ENCODE measurements around the gene FOXC2.
A peak's percentile ranks its signal among the peaks of the same experiment; 100 is the strongest.

Gene FOXC2

GRCh38 chr16:86566601-86566965 is at the start of gene FOXC2:
FOXC2 (plus strand) TSS chr16:86566829; CDS start chr16:86567336, 507 bp downstream.
- peak; percentile 33 for DNase-seq (ENCODE audit: low spot score)

- DNase-seq (ENCODE audit: low spot score) = no peak
Observed at GRCh38 chr16:86517033-86517432, 49.6 kb upstream of the FOXC2 start.

GRCh38 chr16:86517652-86518258 is 48.9 kb upstream of the FOXC2 start:
- peak; percentile 38 for DNase-seq (ENCODE audit: low spot score)

- DNase-seq (ENCODE audit: low spot score) = no peak
Observed at GRCh38 chr16:86519007-86519648, 47.5 kb upstream of the FOXC2 start.

GRCh38 chr16:86519649-86520316 is 46.8 kb upstream of the FOXC2 start:
- DNase-seq (ENCODE audit: low spot score) = peak; percentile 42

- DNase-seq (ENCODE audit: low spot score) = no peak
Observed at GRCh38 chr16:86520317-86521210, 46.1 kb upstream of the FOXC2 start.

GRCh38 chr16:86521236-86522197 is 45.1 kb upstream of the FOXC2 start:
- no peak for DNase-seq (ENCODE audit: low spot score)

- no peak for DNase-seq (ENCODE audit: low spot score)
Observed at GRCh38 chr16:86522634-86523033, 44.0 kb upstream of the FOXC2 start.

- DNase-seq (ENCODE audit: low spot score) = no peak
Observed at GRCh38 chr16:86523166-86523740, 43.4 kb upstream of the FOXC2 start.

- no peak for DNase-seq (ENCODE audit: low spot score)
Observed at GRCh38 chr16:86524029-86524428, 42.6 kb upstream of the FOXC2 start.

- DNase-seq (ENCODE audit: low spot score) = no peak
Observed at GRCh38 chr16:86525696-86526095, 40.9 kb upstream of the FOXC2 start.

- DNase-seq (ENCODE audit: low spot score) = no peak
Observed at GRCh38 chr16:86527366-86527765, 39.3 kb upstream of the FOXC2 start.

GRCh38 chr16:86528061-86528929 is 38.3 kb upstream of the FOXC2 start:
- DNase-seq (ENCODE audit: low spot score) = no peak

- no peak for DNase-seq (ENCODE audit: low spot score)
Observed at GRCh38 chr16:86529160-86529559, 37.5 kb upstream of the FOXC2 start.

- no peak for DNase-seq (ENCODE audit: low spot score)
Observed at GRCh38 chr16:86530251-86531190, 36.1 kb upstream of the FOXC2 start.

GRCh38 chr16:86531191-86531545 is 35.5 kb upstream of the FOXC2 start:
- DNase-seq (ENCODE audit: low spot score) = no peak

- DNase-seq (ENCODE audit: low spot score) = no peak
Observed at GRCh38 chr16:86531641-86532525, 34.7 kb upstream of the FOXC2 start.

GRCh38 chr16:86532526-86532815 is 34.2 kb upstream of the FOXC2 start:
- no peak for DNase-seq (ENCODE audit: low spot score)
